ENCODE measurements around the gene CETP.
"Not testable (repeated sequence)": the region's sequence is repeated elsewhere in the genome, so short reads cannot be mapped to it uniquely, and the experiment has no call there.

CETP gene

DNA sequence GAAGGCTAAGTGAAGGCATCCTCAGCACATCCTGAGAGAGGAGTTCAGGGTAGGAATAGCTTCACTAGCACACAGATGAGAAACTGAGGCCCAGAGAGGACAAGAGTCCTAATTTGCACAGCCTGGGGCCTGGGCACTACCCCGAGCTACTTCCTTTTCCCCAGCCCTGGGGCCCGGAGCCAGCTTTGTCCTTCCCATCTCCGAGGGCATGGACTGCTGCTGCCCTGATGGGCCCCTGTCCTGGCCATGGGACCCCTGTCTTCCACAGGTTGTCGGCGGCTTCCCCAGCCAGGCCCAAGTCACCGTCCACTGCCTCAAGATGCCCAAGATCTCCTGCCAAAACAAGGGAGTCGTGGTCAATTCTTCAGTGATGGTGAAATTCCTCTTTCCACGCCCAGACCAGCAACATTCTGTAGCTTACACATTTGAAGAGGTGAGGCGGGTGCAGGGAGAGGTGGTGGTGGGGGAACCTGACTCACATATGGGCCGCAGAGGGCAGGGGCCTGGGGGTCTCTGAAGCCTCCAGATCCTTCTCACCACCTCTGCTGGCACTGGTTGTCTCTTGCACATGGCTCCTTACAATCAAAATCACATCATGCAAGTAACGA lies 16.2 kb downstream of the CETP start:
- H3K27me3 Mint-ChIP-seq = no peaks in the 10 kb centered on the region
- no peak overlapping the region for H3K4me3 Mint-ChIP-seq
- H3K27ac Mint-ChIP-seq = peak overlapping the region; percentile 68
- peaks cover 9% of the 10 kb centered on the region for H3K36me3 Mint-ChIP-seq
- peaks cover 86% of the 10 kb centered on the region for H3K4me1 Mint-ChIP-seq (ENCODE audit: low read depth)
- no peaks in the 10 kb centered on the region for H3K9me3 Mint-ChIP-seq (ENCODE audit: low read depth)

DNA sequence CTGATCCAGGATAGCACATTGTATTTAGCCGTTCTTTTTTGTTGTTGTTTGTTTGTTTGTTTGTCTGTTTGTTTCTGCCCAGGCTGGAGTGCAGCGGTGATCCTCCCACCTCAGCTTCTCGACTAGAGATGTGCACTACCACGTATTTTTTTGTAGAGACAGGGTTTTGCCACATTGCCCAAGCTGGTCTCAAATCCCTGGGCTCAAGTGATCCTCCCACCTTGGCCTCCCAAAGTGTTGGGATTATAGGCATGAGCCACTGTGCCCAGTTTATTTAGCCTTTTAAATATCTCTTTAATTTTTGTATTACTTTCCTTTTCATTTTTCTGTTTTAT lies 18.4 kb downstream of the CETP start:
- Mint-ChIP-seq H3K27me3 (no peaks in the 10 kb centered on the region), H3K4me1 (ENCODE audit: low read depth) (peaks cover 88% of the 10 kb centered on the region), H3K36me3 (peaks cover 16% of the 10 kb centered on the region), H3K27ac (peak overlapping the region; percentile 82), H3K4me3 (peak overlapping the region; percentile 6), H3K9me3 (ENCODE audit: low read depth) (no peaks in the 10 kb centered on the region)

DNA sequence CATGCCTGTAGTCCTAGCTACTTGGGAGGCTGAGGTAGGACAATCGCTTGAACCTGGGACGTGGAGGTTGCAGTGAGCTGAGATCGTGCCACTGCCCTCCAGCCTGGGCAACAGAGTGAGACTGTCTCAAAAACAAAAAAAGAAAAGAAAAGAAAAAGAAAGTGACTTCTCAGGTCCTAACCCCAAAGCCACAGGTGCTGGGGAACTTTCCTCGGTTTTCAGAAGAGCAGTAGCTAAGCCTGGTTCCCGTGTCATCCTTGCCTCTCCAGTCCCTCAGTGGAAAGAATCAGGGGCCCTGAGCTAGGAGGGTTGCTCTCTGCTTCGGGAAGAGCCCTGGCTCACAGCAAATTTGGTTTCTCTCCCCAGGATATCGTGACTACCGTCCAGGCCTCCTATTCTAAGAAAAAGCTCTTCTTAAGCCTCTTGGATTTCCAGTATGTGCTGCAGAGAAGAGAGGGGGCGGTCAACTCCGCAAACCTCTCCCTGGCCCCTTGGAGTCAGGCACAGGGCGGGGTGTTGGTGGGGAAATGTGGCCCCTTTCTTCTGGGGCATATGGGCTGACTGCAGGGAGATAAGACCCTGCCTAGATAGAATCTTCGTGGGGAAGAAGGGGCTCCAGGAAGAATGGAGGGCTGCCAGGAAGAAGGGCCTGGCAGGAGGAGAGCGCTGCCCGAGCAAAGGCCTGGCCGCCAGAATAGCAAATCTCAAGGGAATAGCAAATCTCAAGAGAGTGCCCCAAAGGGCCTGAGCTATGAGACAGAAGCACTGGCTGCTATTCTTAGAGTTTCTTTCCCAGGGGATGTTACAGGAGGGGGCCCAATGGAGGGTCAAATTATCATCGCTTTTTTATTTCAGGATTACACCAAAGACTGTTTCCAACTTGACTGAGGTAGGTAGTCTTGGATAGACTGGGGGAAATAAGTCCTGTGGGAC lies 19.3 kb downstream of the CETP start:
- Mint-ChIP-seq H3K4me3 (peak overlapping the region; percentile 52), H3K9me3 (ENCODE audit: low read depth) (no peaks in the 10 kb centered on the region), H3K27me3 (no peaks in the 10 kb centered on the region), H3K4me1 (ENCODE audit: low read depth) (peaks cover 88% of the 10 kb centered on the region), H3K27ac (peak overlapping the region; percentile 100), H3K36me3 (peaks cover 20% of the 10 kb centered on the region)

DNA sequence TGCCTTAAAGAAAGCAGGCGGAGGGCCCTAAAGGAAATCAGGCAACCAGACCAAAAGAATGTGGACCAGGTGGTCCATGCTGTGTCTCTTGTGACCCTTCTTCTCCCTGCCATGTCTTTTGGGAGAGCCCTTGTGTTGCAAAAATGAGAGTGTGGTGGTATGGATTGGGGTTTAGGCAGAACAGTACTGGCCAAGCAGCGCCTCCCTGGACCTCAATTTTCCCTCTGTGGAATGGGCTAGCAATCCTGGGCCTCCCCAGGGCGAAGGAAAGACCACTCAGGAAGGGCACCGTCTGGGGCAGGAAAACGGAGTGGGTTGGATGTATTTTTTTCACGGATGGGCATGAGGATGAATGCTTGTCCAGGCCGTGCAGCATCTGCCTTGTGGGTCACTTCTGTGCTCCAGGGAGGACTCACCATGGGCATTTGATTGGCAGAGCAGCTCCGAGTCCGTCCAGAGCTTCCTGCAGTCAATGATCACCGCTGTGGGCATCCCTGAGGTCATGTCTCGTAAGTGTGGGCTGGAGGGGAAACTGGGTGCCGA lies 20.1 kb downstream of the CETP start:
- Mint-ChIP-seq H3K36me3 (peaks cover 23% of the 10 kb centered on the region), H3K27me3 (no peaks in the 10 kb centered on the region), H3K4me3 (peak overlapping the region; percentile 73), H3K27ac (peak overlapping the region; percentile 100), H3K9me3 (ENCODE audit: low read depth) (no peaks in the 10 kb centered on the region), H3K4me1 (ENCODE audit: low read depth) (peaks cover 88% of the 10 kb centered on the region)

DNA sequence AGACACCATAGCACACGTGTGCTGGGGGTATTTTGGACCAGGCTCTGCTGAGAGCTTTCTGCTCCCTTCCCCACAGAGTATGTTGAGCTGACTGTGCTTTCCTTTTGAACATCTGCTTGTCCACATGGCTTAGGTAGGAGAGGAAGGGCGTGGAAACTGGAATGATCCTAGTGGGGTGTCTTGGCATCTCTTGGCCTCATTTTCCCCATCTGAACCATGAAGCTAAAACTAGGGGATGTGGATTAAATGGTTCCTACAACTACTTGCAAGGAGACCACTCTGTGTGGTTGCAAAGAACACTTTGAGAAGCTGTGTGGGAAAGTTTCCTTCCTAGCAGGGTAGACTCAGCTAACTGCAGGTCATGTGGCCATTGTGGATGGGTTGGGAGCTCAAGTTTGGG lies 20.9 kb downstream of the CETP start:
- Mint-ChIP-seq H3K4me1 (ENCODE audit: low read depth) (peaks cover 89% of the 10 kb centered on the region), H3K4me3 (peak overlapping the region; percentile 73), H3K27me3 (no peaks in the 10 kb centered on the region), H3K27ac (peak overlapping the region; percentile 100), H3K36me3 (peaks cover 29% of the 10 kb centered on the region), H3K9me3 (ENCODE audit: low read depth) (no peaks in the 10 kb centered on the region)

DNA sequence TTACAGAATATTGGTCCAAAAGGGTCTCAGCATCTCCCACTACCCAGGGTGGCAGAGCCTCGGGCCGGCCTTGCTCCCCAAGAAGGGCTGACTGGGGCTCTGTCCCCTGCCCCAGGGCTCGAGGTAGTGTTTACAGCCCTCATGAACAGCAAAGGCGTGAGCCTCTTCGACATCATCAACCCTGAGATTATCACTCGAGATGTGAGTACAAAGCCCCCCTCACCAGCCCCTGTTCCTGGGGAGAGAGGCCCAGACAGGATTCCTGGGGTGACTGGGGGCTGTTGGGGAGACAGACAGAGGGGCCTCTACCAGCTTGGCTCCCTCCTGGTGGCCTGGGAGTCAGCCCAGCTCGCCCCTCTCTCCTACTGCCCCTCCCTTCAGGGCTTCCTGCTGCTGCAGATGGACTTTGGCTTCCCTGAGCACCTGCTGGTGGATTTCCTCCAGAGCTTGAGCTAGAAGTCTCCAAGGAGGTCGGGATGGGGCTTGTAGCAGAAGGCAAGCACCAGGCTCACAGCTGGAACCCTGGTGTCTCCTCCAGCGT lies 21.5 kb downstream of the CETP start:
- Mint-ChIP-seq H3K27ac (peak overlapping the region; percentile 100), H3K36me3 (peaks cover 33% of the 10 kb centered on the region), H3K4me1 (ENCODE audit: low read depth) (peaks cover 90% of the 10 kb centered on the region)

DNA sequence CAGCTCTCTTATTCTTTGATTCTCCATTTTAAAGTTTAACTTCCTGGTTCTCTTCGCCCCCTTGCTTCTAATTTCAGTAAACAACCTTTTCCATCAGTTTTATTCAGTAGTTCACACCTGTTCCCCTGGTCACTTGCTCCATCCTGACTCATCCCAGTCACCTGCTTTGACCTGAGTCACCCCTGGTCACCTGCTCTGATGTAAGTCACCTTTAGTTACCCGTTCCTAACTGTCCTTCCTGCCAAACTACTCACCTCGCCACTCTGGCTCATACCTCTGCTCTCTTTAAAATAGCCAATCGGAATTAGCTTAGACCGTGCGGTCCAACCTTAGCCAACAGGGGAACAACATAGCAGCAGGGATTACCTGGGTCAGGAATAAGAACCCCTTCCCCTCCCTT lies 22.9 kb downstream of the CETP start:
- H3K27me3 Mint-ChIP-seq = no peaks in the 10 kb centered on the region
- H3K36me3 Mint-ChIP-seq = peaks cover 33% of the 10 kb centered on the region
- H3K4me3 Mint-ChIP-seq = peak overlapping the region; percentile 96
- H3K9me3 Mint-ChIP-seq (ENCODE audit: low read depth) = no peaks in the 10 kb centered on the region
- peak overlapping the region; percentile 100 for H3K27ac Mint-ChIP-seq
- peaks cover 81% of the 10 kb centered on the region for H3K4me1 Mint-ChIP-seq (ENCODE audit: low read depth)

More for the DNA sequence above, 21.5 kb downstream of the CETP start:
- H3K4me3 Mint-ChIP-seq = peak overlapping the region; percentile 96
- H3K27me3 Mint-ChIP-seq = no peaks in the 10 kb centered on the region
- H3K9me3 Mint-ChIP-seq (ENCODE audit: low read depth) = no peaks in the 10 kb centered on the region

DNA sequence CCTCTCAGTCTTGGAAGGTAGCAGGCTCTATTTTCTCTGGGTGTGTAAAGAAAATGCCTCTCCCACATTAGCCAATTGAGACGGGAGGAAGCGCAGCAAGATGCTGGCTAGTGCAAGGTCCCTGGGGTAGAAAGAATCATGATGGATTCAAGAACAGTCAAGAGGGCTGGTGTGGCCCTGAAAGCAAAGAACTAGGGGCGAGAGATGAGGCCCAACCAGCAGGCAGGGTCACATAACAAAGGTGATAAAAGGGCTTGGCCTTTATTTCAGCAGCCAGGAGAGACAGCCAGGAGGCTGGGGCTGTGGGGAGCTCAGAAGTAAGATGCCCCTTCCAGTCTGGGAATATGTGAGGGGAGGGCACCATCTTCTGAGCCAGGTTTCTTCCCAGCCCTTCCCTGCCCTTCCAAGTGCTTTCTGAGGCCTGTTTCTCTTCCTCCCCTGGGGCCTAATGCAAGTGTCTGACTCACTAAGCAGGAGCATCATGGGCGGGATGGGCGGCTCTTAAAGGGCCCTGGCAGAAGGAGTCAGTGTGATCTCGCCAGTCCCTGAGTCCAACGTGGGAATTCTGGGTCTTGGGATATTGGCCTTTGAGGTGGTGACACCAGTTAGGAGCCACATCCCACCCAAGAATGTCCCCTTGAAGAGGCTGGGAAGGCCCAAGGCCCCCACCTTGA lies 23.7 kb downstream of the CETP start:
- H3K27me3 Mint-ChIP-seq = no peaks in the 10 kb centered on the region
- H3K9me3 Mint-ChIP-seq (ENCODE audit: low read depth) = no peaks in the 10 kb centered on the region
- H3K4me1 Mint-ChIP-seq (ENCODE audit: low read depth) = peaks cover 74% of the 10 kb centered on the region
- H3K36me3 Mint-ChIP-seq = peaks cover 38% of the 10 kb centered on the region
- H3K27ac Mint-ChIP-seq = peak overlapping the region; percentile 100
- peak overlapping the region; percentile 96 for H3K4me3 Mint-ChIP-seq

DNA sequence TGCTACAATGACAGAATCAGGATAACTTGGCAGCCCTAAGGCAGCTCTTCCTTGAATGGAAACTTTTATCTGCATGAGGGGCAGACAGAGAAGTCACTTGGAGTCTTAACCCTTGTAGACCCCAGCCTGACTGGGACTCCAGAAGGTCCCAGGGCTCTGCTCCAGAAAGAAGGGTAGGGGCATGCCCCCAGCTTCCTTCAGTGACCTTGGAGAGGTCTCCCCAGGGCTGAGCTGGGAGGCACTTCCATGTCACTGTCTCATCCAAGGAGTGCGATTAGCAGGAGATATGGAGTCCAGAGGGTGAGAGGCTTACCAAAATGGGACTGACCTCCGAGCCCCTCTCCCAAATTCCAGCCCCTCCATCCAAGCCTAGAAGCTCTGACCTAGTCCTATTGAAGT lies 24.2 kb downstream of the CETP start:
- Mint-ChIP-seq H3K27ac (peak overlapping the region; percentile 100), H3K9me3 (ENCODE audit: low read depth) (no peaks in the 10 kb centered on the region), H3K4me3 (peak overlapping the region; percentile 96), H3K4me1 (ENCODE audit: low read depth) (peaks cover 72% of the 10 kb centered on the region), H3K36me3 (peaks cover 41% of the 10 kb centered on the region), H3K27me3 (no peaks in the 10 kb centered on the region)

DNA sequence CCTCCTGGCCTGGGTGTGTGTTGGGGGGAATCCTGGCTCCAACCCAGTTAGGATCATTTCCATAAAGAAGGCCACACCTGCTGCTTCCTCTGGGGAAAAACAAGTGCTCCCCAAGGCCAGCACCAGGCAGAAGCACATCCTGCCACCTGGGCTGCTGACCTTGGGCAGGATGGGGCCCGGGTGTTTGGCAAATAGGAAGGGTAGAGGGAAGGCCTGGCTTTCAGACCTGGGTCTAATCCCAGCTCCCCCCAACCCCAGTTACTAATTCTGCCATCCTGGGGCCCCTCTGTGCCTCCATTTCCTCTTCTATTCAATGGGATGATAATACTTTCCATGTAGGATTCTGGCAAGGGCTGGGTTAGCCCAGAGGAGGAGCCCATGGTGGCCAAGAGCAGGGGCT lies 24.6 kb downstream of the CETP start:
- Mint-ChIP-seq H3K36me3 (peaks cover 42% of the 10 kb centered on the region), H3K4me1 (ENCODE audit: low read depth) (peaks cover 69% of the 10 kb centered on the region), H3K4me3 (peak overlapping the region; percentile 96), H3K9me3 (ENCODE audit: low read depth) (no peaks in the 10 kb centered on the region), H3K27me3 (no peaks in the 10 kb centered on the region), H3K27ac (peak overlapping the region; percentile 100)

DNA sequence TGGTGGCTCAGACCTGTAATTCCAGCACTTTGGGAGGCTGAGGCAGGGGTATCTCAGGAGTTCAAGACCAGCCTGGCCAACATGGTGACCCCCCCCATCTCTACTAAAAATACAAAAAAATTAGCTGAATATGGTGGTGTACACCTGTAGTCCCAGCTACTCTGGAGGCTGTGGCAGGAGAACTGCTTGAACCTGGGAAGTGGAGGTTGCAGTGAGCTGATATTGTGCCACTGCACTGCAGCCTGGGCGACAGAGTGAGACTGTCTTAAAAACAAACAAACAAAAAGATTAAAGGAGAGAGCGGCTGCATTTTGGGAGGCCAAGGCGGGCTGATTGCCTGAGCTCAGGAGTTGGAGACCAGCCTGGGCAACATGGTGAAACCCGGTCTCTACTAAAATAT lies 25.2 kb downstream of the CETP start:
- H3K27me3 Mint-ChIP-seq; H3K9me3 Mint-ChIP-seq (ENCODE audit: low read depth): not testable (repeated sequence)
- H3K4me3 Mint-ChIP-seq = peak overlapping the region; percentile 96
- peak overlapping the region; percentile 100 for H3K27ac Mint-ChIP-seq
- peaks cover 68% of the 10 kb centered on the region for H3K4me1 Mint-ChIP-seq (ENCODE audit: low read depth)
- H3K36me3 Mint-ChIP-seq = peaks cover 43% of the 10 kb centered on the region

DNA sequence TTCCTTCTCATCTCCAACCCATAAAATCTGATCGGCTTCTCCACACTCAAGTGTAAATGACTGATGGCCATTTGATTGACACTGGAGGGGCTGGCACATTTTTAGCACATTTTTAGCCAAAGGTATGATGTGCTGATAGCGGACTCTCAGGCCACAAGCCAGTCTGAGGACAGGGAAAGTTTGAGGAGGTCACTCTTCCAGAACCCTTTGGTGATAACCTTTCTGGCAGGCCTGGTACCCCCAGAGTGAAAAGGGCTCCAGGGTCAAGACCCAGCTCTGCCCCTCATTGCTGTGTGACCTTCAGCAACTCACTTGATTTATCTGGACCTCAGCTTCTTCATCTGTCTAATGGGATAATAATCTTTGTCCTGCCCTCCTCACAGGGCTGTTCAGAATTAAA lies 25.9 kb downstream of the CETP start:
- H3K9me3 Mint-ChIP-seq (ENCODE audit: low read depth) = no peaks in the 10 kb centered on the region
- peaks cover 63% of the 10 kb centered on the region for H3K4me1 Mint-ChIP-seq (ENCODE audit: low read depth)
- H3K4me3 Mint-ChIP-seq = peak overlapping the region; percentile 96
- peaks cover 43% of the 10 kb centered on the region for H3K36me3 Mint-ChIP-seq
- H3K27me3 Mint-ChIP-seq = no peaks in the 10 kb centered on the region
- H3K27ac Mint-ChIP-seq = peak overlapping the region; percentile 100

DNA sequence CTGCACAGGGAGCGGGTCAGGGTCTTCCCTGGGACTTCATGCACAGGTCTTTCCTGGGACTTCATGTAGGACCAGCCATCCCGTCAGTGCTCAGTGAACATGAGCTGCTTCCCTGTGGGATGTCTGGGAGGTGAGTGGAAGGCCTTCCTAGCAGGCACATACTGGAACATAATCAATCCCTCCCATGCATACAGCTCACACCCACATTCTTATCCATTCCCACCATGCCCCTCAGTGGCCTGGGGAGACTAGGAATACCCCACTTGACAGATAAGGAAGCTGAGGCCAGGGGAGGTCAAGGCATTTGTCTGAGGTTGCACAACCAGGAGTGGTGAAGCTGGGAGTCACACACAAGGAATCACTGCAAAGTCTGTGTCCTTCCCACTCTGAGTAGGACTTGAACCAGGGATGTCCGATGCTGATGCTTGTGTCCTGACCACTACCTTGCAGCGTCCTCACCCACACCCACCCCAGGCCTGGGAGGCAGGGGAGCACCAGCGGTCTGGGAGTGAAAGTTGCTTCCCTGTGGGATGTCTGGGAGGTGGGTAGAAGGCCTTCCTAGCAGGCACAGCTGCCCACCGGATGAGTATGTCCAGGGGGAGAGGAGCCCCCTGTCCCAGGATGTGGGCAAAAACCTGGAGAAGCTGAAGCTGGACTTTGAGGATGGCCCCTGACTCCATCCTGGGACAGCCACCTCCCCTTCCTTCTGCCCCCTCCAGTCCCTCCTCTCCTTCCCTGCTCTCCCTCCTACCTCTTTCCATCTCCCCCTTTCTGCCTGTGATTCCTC lies 26.6 kb downstream of the CETP start:
- Mint-ChIP-seq H3K9me3 (ENCODE audit: low read depth) (no peaks in the 10 kb centered on the region), H3K36me3 (peaks cover 44% of the 10 kb centered on the region), H3K27ac (peak overlapping the region; percentile 100), H3K27me3 (no peaks in the 10 kb centered on the region), H3K4me1 (ENCODE audit: low read depth) (peaks cover 63% of the 10 kb centered on the region), H3K4me3 (peak overlapping the region; percentile 96)
